Loucy (cell line): ENCODE data around the gene POLR2H.
A peak's percentile ranks its signal among the peaks of the same experiment; 100 is the strongest.

Experiments used
- H2AFZ ChIP-seq: fragments of 200-600 bp; sonication (generic); 2 replicates; pipeline ENCODE4 v1.6.0; 2016; ENCODE audit warnings: antibody characterized with exemption, mild to moderate bottlenecking, low read length, moderate library complexity
- H3F3A ChIP-seq: fragments of 200-600 bp; 2 replicates; pipeline ENCODE4 v1.6.0; 2016; ENCODE audit warnings: antibody characterized with exemption, low read depth, mild to moderate bottlenecking
- H3K27me3 ChIP-seq: fragments of 200-600 bp; sonication (generic); 2 replicates; pipeline ENCODE4 v1.6.1; 2014; ENCODE audit warnings: low read length, mild to moderate bottlenecking; ENCODE audit not compliant: insufficient read depth, poor library complexity, severe bottlenecking
- H3K36me3 ChIP-seq: fragments of 200-600 bp; sonication (generic); 2 replicates; pipeline ENCODE4 v1.6.1; 2016; ENCODE audit warnings: low read length; ENCODE audit not compliant: insufficient read depth
- H3K4me1 ChIP-seq: fragments of 200-600 bp; sonication (generic); 2 replicates; pipeline ENCODE4 v1.5.1; 2014; ENCODE audit warnings: low read length, mild to moderate bottlenecking; ENCODE audit not compliant: insufficient read depth, poor library complexity, severe bottlenecking
- H3K4me2 ChIP-seq: fragments of 200-600 bp; sonication (generic); 2 replicates; pipeline ENCODE4 v1.6.0; 2014; ENCODE audit warnings: antibody characterized with exemption, low read length, low read depth, mild to moderate bottlenecking; ENCODE audit not compliant: poor library complexity, severe bottlenecking
- H3K4me3 ChIP-seq: fragments of 200-600 bp; sonication (generic); 2 replicates; pipeline ENCODE4 v1.5.1; 2014; ENCODE audit warnings: low read length, mild to moderate bottlenecking, mixed read lengths; ENCODE audit not compliant: poor library complexity, severe bottlenecking
- H3K79me2 ChIP-seq: fragments of 200-600 bp; sonication (generic); 2 replicates; pipeline ENCODE4 v1.6.1; 2014; ENCODE audit warnings: low read length; ENCODE audit not compliant: insufficient read depth
- H3K9ac ChIP-seq: fragments of 200-600 bp; sonication (generic); 2 replicates; pipeline ENCODE4 v1.6.0; 2014; ENCODE audit warnings: mild to moderate bottlenecking, low read depth, low read length, moderate library complexity; ENCODE audit not compliant: poor library complexity, severe bottlenecking
- H3K9me2 ChIP-seq: fragments of 200-600 bp; sonication (generic); replicated peaks from 2 replicates; pipeline ENCODE4 v1.6.1; 2016; ENCODE audit warnings: low read depth, low read length, mixed read lengths
- H3K9me3 ChIP-seq: fragments of 200-600 bp; sonication (generic); 2 replicates; pipeline ENCODE4 v1.6.1; 2014; ENCODE audit warnings: mild to moderate bottlenecking, antibody characterized with exemption, low read length, low read depth; ENCODE audit not compliant: insufficient read depth
- H4K20me1 ChIP-seq: fragments of 200-600 bp; sonication (generic); 2 replicates; pipeline ENCODE4 v1.6.0; 2014; ENCODE audit warnings: antibody characterized with exemption, low read length, mild to moderate bottlenecking; ENCODE audit not compliant: insufficient read depth, poor library complexity, severe bottlenecking
- EZH2phosphoT487 ChIP-seq: fragments of 200-600 bp; IDR thresholded peaks from 2 replicates; pipeline ENCODE4 v1.6.1; 2018; ENCODE audit warnings: antibody characterized with exemption, mild to moderate bottlenecking, moderate library complexity, borderline replicate concordance
- TF ChIP-seq, protein P1 (sequence below): fragments of 200-600 bp; sonication (generic); conservative IDR thresholded peaks from 2 replicates; pipeline ENCODE4 v1.5.1; 2014; ENCODE audit warnings: mild to moderate bottlenecking, antibody characterized with exemption, low read length

The POLR2H gene

GRCh38 chr3:184388936-184389230 lies 27.4 kb downstream of the POLR2H start:
- no peak overlapping the region for H3K4me2 ChIP-seq
- H2AFZ ChIP-seq: no peak overlapping the region
- no peaks in the 10 kb centered on the region for H3K9me2 ChIP-seq
- H3K9me3 ChIP-seq: no peaks in the 10 kb centered on the region
- no peak overlapping the region for H3K4me3 ChIP-seq
- no peaks in the 10 kb centered on the region for H3K4me1 ChIP-seq
- no peak overlapping the region for H3K9ac ChIP-seq
- no peaks in the 10 kb centered on the region for H3K27me3 ChIP-seq
- no peaks in the 10 kb centered on the region for H3K36me3 ChIP-seq
- no peaks in the 10 kb centered on the region for H4K20me1 ChIP-seq
- H3K79me2 ChIP-seq: no peaks in the 10 kb centered on the region
- H3F3A ChIP-seq: no peaks in the 10 kb centered on the region
- no peak for TF ChIP-seq EZH2phosphoT487
- TF ChIP-seq, protein P1, sequence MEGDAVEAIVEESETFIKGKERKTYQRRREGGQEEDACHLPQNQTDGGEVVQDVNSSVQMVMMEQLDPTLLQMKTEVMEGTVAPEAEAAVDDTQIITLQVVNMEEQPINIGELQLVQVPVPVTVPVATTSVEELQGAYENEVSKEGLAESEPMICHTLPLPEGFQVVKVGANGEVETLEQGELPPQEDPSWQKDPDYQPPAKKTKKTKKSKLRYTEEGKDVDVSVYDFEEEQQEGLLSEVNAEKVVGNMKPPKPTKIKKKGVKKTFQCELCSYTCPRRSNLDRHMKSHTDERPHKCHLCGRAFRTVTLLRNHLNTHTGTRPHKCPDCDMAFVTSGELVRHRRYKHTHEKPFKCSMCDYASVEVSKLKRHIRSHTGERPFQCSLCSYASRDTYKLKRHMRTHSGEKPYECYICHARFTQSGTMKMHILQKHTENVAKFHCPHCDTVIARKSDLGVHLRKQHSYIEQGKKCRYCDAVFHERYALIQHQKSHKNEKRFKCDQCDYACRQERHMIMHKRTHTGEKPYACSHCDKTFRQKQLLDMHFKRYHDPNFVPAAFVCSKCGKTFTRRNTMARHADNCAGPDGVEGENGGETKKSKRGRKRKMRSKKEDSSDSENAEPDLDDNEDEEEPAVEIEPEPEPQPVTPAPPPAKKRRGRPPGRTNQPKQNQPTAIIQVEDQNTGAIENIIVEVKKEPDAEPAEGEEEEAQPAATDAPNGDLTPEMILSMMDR: no peak

DNA sequence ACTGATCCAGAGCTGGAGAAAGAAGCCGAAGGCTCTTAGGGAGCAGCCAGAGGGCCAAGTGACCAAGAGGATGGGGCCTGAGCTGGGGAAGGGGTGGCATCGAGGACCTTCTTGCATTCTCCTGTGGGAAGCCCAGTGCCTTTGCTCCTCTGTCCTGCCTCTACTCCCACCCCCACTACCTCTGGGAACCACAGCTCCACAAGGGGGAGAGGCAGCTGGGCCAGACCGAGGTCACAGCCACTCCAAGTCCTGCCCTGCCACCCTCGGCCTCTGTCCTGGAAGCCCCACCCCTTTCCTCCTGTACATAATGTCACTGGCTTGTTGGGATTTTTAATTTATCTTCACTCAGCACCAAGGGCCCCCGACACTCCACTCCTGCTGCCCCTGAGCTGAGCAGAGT lies 27.9 kb downstream of the POLR2H start:
- Histone ChIP-seq H3K9me2 (no peaks in the 10 kb centered on the region), H3K27me3 (no peaks in the 10 kb centered on the region), H3K4me3 (no peak overlapping the region), H3K9me3 (no peaks in the 10 kb centered on the region), H2AFZ (0 out of 2 replicates have a peak overlapping the region, but pooled peaks have one; percentile 60), H3K4me1 (no peaks in the 10 kb centered on the region), H3K36me3 (no peaks in the 10 kb centered on the region), H3K79me2 (no peaks in the 10 kb centered on the region), H3F3A (no peaks in the 10 kb centered on the region), H4K20me1 (no peaks in the 10 kb centered on the region), H3K9ac (no peak overlapping the region), H3K4me2 (no peak overlapping the region)
- TF ChIP-seq, protein P1: no peak
- TF ChIP-seq EZH2phosphoT487: no peak

DNA sequence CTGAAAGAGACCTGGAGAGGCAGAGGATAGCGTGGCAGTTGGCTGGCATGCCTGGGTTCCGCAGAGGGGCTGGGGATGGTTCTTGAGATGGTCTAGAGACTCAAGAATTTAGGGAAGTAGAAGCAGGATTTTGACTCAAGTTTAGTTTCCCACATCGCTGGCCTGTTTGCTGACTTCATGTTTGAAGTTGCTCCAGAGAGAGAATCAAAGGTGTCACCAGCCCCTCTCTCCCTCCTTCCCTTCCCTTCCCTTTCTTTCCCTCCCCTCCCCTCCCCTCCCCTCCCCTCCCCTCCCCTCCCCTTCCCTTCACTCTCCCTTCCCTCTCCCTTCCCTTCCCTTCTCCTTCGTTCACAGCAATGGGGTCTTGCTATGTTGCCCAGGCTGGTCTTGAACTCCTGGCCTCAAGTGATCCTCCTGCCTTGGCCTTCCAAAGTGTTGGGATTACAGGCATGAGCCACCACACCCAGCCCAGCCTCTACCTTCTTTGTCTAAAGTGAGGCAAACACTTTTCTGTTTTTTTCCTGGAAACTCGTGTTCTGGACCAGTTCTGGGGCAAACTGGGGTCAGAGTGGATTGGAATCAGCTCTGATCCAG lies 28.5 kb downstream of the POLR2H start:
- Histone ChIP-seq H3K36me3 (no peaks in the 10 kb centered on the region), H3K79me2 (no peaks in the 10 kb centered on the region), H3K9me2 (no peaks in the 10 kb centered on the region)

GRCh38 chr3:184391266-184391665 lies 29.8 kb downstream of the POLR2H start:
- Histone ChIP-seq H3K9me3 (no peaks in the 10 kb centered on the region), H3K4me3 (no peak overlapping the region), H4K20me1 (no peaks in the 10 kb centered on the region), H3K9ac (no peak overlapping the region), H3K4me1 (no peaks in the 10 kb centered on the region), H3K79me2 (no peaks in the 10 kb centered on the region), H3K9me2 (no peaks in the 10 kb centered on the region), H2AFZ (no peak overlapping the region), H3K36me3 (no peaks in the 10 kb centered on the region), H3K27me3 (no peaks in the 10 kb centered on the region), H3F3A (no peaks in the 10 kb centered on the region), H3K4me2 (no peak overlapping the region)
- TF ChIP-seq EZH2phosphoT487: no peak
- TF ChIP-seq, protein P1: no peak

More for the DNA sequence above, 28.5 kb downstream of the POLR2H start:
- Histone ChIP-seq H3K4me1 (no peaks in the 10 kb centered on the region), H3K9me3 (no peaks in the 10 kb centered on the region), H3K4me2 (no peak overlapping the region), H4K20me1 (no peaks in the 10 kb centered on the region), H3K4me3 (no peak overlapping the region), H3K9ac (no peak overlapping the region), H2AFZ (0 out of 2 replicates have a peak overlapping the region, but pooled peaks have one; percentile 60), H3F3A (no peaks in the 10 kb centered on the region), H3K27me3 (no peaks in the 10 kb centered on the region)
- no peak for TF ChIP-seq EZH2phosphoT487
